ENCODE results near the gene APOC4. TPM values are rescaled to one million over a fixed set of nuclear protein-coding genes. Genes with fewer than 3 reads are reported as not detected.

The APOC4 gene
- total and polyA plus RNA-seq, 2 donors (not counting 1 experiment from before 2014, with no cell fraction given) = not detected

DNA sequence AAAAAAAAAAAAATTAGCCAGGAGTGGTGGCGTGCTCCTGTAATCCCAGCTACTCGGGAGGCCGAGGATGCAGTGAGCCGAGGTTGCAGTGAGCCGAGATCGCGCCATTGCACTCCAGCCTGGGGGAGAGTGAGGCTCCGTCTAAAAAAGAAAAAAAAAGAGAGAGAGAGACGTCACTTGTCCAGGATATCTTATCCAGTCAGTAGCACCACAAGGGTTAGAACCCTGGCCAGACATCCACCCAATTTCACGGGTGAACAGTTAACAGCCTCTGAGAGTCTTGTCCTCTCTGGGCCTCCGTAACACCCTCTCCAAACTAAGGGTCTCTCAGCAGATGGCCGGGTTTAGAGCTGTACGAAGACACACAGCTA, 12.2 kb downstream of the APOC4 start:
- Histone ChIP-seq H3K4me1 (ENCODE audit: control insufficient read depth in 2 of 2, insufficient read depth in 2 of 2, low read length in 2 of 2) (peaks cover 41 to 50% of the 10 kb centered on the region in 2 donors), H3K27me3 (replicated peaks in 1 of 4; ENCODE audit: control extremely low read depth in 1 of 4, control insufficient read depth in 3 of 4, insufficient read depth in 4 of 4, low read length in 3 of 4) (no peaks in the 10 kb centered on the region), H3K9ac (ENCODE audit: low read length) (peak overlapping the region; percentile 99), H3K79me2 (ENCODE audit: control insufficient read depth, insufficient read depth, low read length) (peaks cover 86% of the 10 kb centered on the region), H3K27ac (ENCODE audit: low read length in 2 of 2) (peak overlapping the region; percentile 90 to 93), H4K20me1 (ENCODE audit: control insufficient read depth, insufficient read depth, low read length, poor library complexity, severe bottlenecking) (peaks cover 29% of the 10 kb centered on the region), H3K9me3 (ENCODE audit: control extremely low read depth in 1 of 3, control insufficient read depth in 2 of 3, insufficient read depth in 1 of 3, low read length in 2 of 3) (no peaks in the 10 kb centered on the region), H3K4me3 (ENCODE audit: control extremely low read depth in 1 of 5, extremely low read depth in 1 of 5, insufficient read depth in 1 of 5, low read depth in 2 of 5, low read length in 4 of 5) (peak overlapping the region; percentile 96 to 100 (median 98)), H3K36me3 (replicated peaks in 1 of 2; ENCODE audit: control extremely low read depth in 1 of 2, control insufficient read depth in 1 of 2, extremely low read depth in 1 of 2, insufficient read depth in 2 of 2, low read length in 1 of 2) (peaks cover 0 to 4% of the 10 kb centered on the region in 2 experiments), H3K4me2 (replicated peaks; ENCODE audit: low read depth, low read length, poor library complexity, severe bottlenecking) (peak overlapping the region; percentile 99), H2AFZ (ENCODE audit: insufficient read depth, low read depth, low read length, poor library complexity, severe bottlenecking) (peak overlapping the region; percentile 94)
- Mint-ChIP-seq H3K27ac (peak overlapping the region; percentile 93), H3K9me3 (ENCODE audit: insufficient read depth) (no peaks in the 10 kb centered on the region), H3K27me3 (no peaks in the 10 kb centered on the region), H3K4me1 (peaks cover 50% of the 10 kb centered on the region), H3K4me3 (peak overlapping the region; percentile 90)
- 0% methylated on average over 3 of the region's 13 CpGs for WGBS (ENCODE audit: insufficient coverage)
- DNase-seq (no peak), ATAC-seq (ENCODE audit: low read depth) (peak; percentile 1)
- ChIA-PET CTCF (interaction anchor here (0.7 to 2.1 kb wide), 11 partner anchors 36 to 954 kb away, joined by 3 to 7 read pairs (median 3); no protein-coding TSS in a partner anchor), POLR2A (interaction anchor here (0.5 to 1.5 kb wide), 8 partner anchors 47 to 533 kb away, joined by 3 to 10 read pairs (median 4); partner anchors contain the start of genes BLOC1S3, RELB, TOMM40 and TRAPPC6A)
- intact Hi-C loops (cut with micrococcal nuclease) = loop anchor here (1.0 to 5.0 kb wide), 2 partner anchors 85 to 182 kb away; partner anchors contain the start of gene CLASRP
- TF ChIP-seq EZH2 (IDR thresholded peaks at IDR 0.05; ENCODE audit: borderline replicate concordance, insufficient read depth, low read depth, low read length, poor library complexity, severe bottlenecking) = no peak
- TF ChIP-seq, protein P1, sequence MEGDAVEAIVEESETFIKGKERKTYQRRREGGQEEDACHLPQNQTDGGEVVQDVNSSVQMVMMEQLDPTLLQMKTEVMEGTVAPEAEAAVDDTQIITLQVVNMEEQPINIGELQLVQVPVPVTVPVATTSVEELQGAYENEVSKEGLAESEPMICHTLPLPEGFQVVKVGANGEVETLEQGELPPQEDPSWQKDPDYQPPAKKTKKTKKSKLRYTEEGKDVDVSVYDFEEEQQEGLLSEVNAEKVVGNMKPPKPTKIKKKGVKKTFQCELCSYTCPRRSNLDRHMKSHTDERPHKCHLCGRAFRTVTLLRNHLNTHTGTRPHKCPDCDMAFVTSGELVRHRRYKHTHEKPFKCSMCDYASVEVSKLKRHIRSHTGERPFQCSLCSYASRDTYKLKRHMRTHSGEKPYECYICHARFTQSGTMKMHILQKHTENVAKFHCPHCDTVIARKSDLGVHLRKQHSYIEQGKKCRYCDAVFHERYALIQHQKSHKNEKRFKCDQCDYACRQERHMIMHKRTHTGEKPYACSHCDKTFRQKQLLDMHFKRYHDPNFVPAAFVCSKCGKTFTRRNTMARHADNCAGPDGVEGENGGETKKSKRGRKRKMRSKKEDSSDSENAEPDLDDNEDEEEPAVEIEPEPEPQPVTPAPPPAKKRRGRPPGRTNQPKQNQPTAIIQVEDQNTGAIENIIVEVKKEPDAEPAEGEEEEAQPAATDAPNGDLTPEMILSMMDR (IDR thresholded peaks at IDR 0.05) = no peak

All from B cell (primary cell).